DND-41 (cell line): ENCODE results near the gene CLCNKB.

Source experiments
- EZH2 ChIP-seq: IDR thresholded peaks from 3 replicates; pipeline ENCODE4 v1.6.1; 2012; ENCODE audit warnings: borderline replicate concordance, low read depth, mild to moderate bottlenecking, moderate library complexity, low read length, inconsistent platforms; ENCODE audit not compliant: severe bottlenecking
- TF ChIP-seq, protein P1 (sequence below): IDR thresholded peaks from 2 replicates; pipeline ENCODE4 v1.5.1; 2012; ENCODE audit warnings: borderline replicate concordance, low read length, moderate library complexity, mild to moderate bottlenecking; ENCODE audit not compliant: poor library complexity, severe bottlenecking; ENCODE audit errors: extremely low read depth

DNA sequence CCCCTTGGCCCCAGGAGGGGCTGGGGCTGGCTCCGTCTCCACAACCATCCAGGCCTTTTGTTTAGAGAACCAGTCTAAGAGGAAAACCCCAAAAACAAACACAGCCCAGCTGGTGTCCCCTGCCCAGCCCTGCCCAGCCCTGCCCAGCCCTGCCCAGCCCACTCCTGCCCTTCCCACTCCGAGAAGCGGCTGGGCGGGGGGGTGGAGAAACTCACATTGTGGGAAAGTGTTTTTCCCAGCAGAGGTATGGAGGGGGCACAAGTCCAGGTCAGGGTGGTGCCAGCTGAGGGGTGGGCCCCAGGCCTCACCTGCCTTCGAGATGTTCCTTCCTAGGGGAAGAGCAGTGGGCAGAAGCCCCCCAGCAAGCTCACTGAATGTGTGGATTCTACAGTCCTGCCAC is 39.9 kb downstream of the CLCNKB start:
- TF ChIP-seq, protein P1, sequence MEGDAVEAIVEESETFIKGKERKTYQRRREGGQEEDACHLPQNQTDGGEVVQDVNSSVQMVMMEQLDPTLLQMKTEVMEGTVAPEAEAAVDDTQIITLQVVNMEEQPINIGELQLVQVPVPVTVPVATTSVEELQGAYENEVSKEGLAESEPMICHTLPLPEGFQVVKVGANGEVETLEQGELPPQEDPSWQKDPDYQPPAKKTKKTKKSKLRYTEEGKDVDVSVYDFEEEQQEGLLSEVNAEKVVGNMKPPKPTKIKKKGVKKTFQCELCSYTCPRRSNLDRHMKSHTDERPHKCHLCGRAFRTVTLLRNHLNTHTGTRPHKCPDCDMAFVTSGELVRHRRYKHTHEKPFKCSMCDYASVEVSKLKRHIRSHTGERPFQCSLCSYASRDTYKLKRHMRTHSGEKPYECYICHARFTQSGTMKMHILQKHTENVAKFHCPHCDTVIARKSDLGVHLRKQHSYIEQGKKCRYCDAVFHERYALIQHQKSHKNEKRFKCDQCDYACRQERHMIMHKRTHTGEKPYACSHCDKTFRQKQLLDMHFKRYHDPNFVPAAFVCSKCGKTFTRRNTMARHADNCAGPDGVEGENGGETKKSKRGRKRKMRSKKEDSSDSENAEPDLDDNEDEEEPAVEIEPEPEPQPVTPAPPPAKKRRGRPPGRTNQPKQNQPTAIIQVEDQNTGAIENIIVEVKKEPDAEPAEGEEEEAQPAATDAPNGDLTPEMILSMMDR, result no peak
- no peak for TF ChIP-seq EZH2
